Esophagus muscularis mucosa (tissue), 3 donors: ENCODE results near the gene TBC1D14.

Source experiments
- CTCF ChIP-seq, 3 experiments: fragments of 200-600 bp in 2 of 3; fragments of 450-650 bp in 1 of 3; sonication (generic) in 2 of 3; IDR thresholded peaks; one replicate each; pipeline ENCODE4 v1.5.1; 2017 to 2019; ENCODE audit warnings: antibody characterized with exemption in 3 of 3, mild to moderate bottlenecking in 2 of 3, moderate library complexity in 1 of 3
- POLR2A ChIP-seq: fragments of 450-650 bp; IDR thresholded peaks from one replicate; pipeline ENCODE4 v1.6.1; 2017; ENCODE audit warnings: antibody characterized with exemption, moderate library complexity, mild to moderate bottlenecking, low read depth
- POLR2AphosphoS5 ChIP-seq, 2 donors: sonication (generic); formaldehyde crosslinking; IDR thresholded peaks; one replicate each; pipeline ENCODE4 v1.6.1; 2017; ENCODE audit warnings: antibody characterized with exemption in 2 of 2

GRCh38 chr4:6986072-6986780, 76.6 kb downstream of the TBC1D14 start:
- TF ChIP-seq CTCF (IDR thresholded peaks at IDR 0.05) = no peak
- TF ChIP-seq POLR2A = no peak
- peak in 1 of 2 donors; percentile 29 for TF ChIP-seq POLR2AphosphoS5 (IDR thresholded peaks at IDR 0.05)
